Pancreas (tissue), 10 donors: ENCODE measurements around the gene STEAP4. TPM values are rescaled to one million over a fixed set of nuclear protein-coding genes. Genes with fewer than 3 reads are reported as not detected.
"Not testable (repeated sequence)": the region's sequence is repeated elsewhere in the genome, so short reads cannot be mapped to it uniquely, and the experiment has no call there.

ENCODE experiments used
- ATAC-seq, 4 donors: fragments of 200-7000 bp; cut with Tn5 transposase; one replicate each; pipeline versions ENCODE4 v1.8.0 to v1.9.1; 2020; ENCODE audit warnings: mild to moderate bottlenecking in 4 of 4, moderate library complexity in 4 of 4
- DNase-seq, 6 donors: peaks; one replicate each; pipeline ENCODE4 v3.0.0-alpha.2; 2020
- FAIRE-seq: peaks from 2 replicates; lab custom pipeline; 2012; peaks lifted over from hg19 to GRCh38; lab: Jason Lieb, UNC
- H3K27ac ChIP-seq, 4 donors: fragments of 200-600 bp; sonication (generic); 1 replicate in 3 of 4; 2 replicates in 1 of 4; pipeline versions ENCODE4 v1.5.0 to v1.8.0; 2020
- H3K27me3 ChIP-seq, 4 donors: fragments of 200-600 bp; one replicate each; pipeline ENCODE4 v1.8.0; 2021
- H3K36me3 ChIP-seq, 3 donors: fragments of 200-600 bp; sonication (generic) in 1 of 3; one replicate each; pipeline versions ENCODE4 v1.5.0 to v1.8.0; 2020 to 2021
- H3K4me1 ChIP-seq, 3 donors: fragments of 200-600 bp; one replicate each; pipeline ENCODE4 v1.8.0; 2021
- H3K4me3 ChIP-seq, 4 donors: fragments of 200-600 bp; sonication (generic) in 2 of 4; one replicate each; pipeline versions ENCODE4 v1.5.0 to v1.8.0; 2020 to 2021
- H3K9me3 ChIP-seq, 4 donors: fragments of 200-600 bp; one replicate each; pipeline ENCODE4 v1.8.0; 2021
- CTCF ChIP-seq, 4 donors: fragments of 200-600 bp; sonication (generic) in 3 of 4; IDR thresholded peaks; one replicate each; pipeline versions ENCODE4 v1.5.0 to v1.8.0; 2021; ENCODE audit warnings: antibody characterized with exemption in 4 of 4
- WGBS, 2 donors: extraction: QIAGEN DNeasy Blood & Tissue Kit; methylation state at CpG; one replicate each; pipeline ENCODE4 v1.1.7; 2013; 5-methylcytosine and 5-hydroxymethylcytosine counted together
- intact Hi-C, 3 donors: fragments of 100-400 bp; cut with DNase I; formaldehyde crosslinking; loops; one replicate each; pipeline versions ENCODE4 v1.11.1 to v1.14.2; 2022
- polyA plus RNA-seq, 2 donors: library from polyadenylated mRNA; stranded (reverse); fragments of 200-250 nt; gene quantifications; one replicate each; pipeline ENCODE4 v1.2.3, GENCODE V29; 2013
- total RNA-seq, 6 donors: library from RNA; stranded (reverse); fragmentation: NEBNext Ultra II Directional in 4 of 6; extraction: Animal tissue kit (Norgen Biotek cat#: 25700) in 4 of 6; gene quantifications; one replicate each; pipeline versions ENCODE4 v1.2.1 to v1.2.4, GENCODE V29; 2021 to 2023
- donor health status: healthy with polysubstance abuse.
- donor health status: DM: no; HTN: no; CAD: no; lungs with moderate emphysema.
- donor health status: DM: no; HTN: no; CAD: no.
- donor health status: control.
- donor health status: control.
- donor health status: Bipolar disorder and iron deficiency.
- donor health status: DM: yes; HTN: yes; CAD: no.
- donor health status: DM: no; HTN: no; CAD: no.
- donor health status: DM: no; HTN: no; CAD: no.
- donor health status: DM: yes; HTN: yes; CAD: no.

The STEAP4 gene
- total and polyA plus RNA-seq, 8 donors, result 3.2 to 15.0 (median 7.2) TPM

DNA sequence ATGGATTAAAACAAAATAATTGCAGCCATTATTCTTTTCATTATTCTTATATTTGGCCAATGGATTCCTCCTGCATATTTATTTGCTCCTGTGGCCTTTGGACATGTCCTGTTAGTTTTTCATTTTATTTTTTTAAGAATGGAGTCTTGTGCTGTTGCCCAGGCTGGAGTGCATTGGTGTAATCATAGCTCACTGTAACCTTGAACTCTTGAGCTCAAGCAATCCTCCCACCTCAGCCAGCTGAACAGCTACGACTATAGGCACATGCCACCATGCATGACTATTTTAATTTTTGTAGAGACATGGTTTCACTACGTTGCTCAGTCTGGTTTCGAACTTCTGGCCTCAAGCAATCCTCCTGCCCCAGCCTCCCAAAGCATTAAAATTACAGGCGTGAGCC is 44.1 kb downstream of the STEAP4 start:
- H3K9me3 ChIP-seq, result no peaks in the 10 kb centered on the region
- DNase-seq, result no peak
- TF ChIP-seq CTCF (IDR thresholded peaks at IDR 0.05), result no peak
- no peaks in the 10 kb centered on the region for H3K4me1 ChIP-seq
- intact Hi-C loops, result no loop called here
- no peak overlapping the region for H3K27ac ChIP-seq
- WGBS, 2 donors, result 88% methylated on average over 4 of the region's 4 CpGs
- FAIRE-seq, result no peak
- no peak for ATAC-seq
- no peak overlapping the region for H3K4me3 ChIP-seq
- H3K36me3 ChIP-seq, result no peaks in the 10 kb centered on the region
- no peaks in the 10 kb centered on the region for H3K27me3 ChIP-seq

DNA sequence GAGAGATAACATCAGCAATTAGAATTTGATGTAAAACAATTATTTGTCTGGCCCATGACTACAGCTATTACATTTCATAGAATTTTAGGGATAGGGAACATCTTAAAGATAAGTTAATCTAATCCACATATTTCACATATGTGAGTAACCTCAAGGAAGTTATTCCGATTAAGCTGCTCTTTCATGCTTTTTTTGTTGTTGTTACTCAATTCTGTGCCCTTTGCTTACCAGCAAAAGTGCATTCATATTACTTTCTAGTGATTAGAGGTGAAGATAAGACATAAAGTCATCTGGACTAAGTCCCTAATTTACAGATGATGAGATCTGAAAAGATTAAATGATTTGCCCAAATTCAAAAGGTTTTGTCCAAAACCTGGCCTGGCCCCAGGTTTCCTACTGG is 46.0 kb downstream of the STEAP4 start:
- 90 to 95% methylated on average over 1 of the region's 1 CpG for WGBS, 2 donors
- TF ChIP-seq CTCF (IDR thresholded peaks at IDR 0.05), result no peak
- Histone ChIP-seq H3K4me3 (no peak overlapping the region), H3K27ac (no peak overlapping the region), H3K27me3 (no peaks in the 10 kb centered on the region), H3K9me3 (no peaks in the 10 kb centered on the region), H3K4me1 (no peaks in the 10 kb centered on the region), H3K36me3 (no peaks in the 10 kb centered on the region)
- intact Hi-C loops, result no loop called here
- FAIRE-seq, result no peak
- no peak for ATAC-seq
- DNase-seq, result no peak

DNA sequence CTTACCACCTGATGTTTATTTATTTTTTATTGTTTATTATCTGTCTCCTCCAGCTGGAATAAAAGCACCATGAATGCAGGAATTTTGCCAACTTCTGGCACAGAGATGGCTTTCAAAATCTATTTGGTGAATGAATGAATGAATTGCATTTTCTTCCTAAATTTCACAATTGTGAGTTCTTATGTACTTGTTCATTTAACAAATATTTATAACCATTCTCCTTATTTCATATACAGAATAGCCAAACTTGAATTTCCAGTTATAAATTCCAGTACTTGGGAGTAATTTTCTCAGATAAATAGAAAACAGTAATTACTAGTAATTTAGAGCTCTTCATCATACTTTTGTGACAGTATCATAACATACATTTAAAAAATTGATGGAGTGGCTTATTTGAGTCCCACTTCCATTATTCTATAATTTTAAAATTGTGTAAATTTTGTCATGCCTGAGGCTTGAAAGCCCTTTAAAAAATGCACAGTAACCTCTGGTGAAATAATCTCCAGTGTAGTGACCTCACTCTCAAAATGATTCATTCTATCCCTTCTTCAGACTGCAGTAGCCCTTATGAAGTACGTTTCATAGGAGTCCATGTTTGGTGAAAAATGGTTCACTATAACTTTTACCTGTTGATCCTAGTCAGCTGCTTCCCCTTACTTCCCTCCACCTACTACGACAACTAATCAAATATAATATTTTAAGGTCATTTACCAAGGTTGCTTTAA is 46.9 kb downstream of the STEAP4 start:
- intact Hi-C loops, result no loop called here
- ATAC-seq, result no peak
- no peak for DNase-seq
- Histone ChIP-seq H3K27me3 (no peaks in the 10 kb centered on the region), H3K4me1 (no peaks in the 10 kb centered on the region), H3K36me3 (no peaks in the 10 kb centered on the region), H3K4me3 (no peak overlapping the region), H3K9me3 (no peaks in the 10 kb centered on the region), H3K27ac (no peak overlapping the region)
- no peak for TF ChIP-seq CTCF (IDR thresholded peaks at IDR 0.05)
- no peak for FAIRE-seq
- WGBS, 2 donors, result 75 to 77% methylated on average over 2 of the region's 2 CpGs

DNA sequence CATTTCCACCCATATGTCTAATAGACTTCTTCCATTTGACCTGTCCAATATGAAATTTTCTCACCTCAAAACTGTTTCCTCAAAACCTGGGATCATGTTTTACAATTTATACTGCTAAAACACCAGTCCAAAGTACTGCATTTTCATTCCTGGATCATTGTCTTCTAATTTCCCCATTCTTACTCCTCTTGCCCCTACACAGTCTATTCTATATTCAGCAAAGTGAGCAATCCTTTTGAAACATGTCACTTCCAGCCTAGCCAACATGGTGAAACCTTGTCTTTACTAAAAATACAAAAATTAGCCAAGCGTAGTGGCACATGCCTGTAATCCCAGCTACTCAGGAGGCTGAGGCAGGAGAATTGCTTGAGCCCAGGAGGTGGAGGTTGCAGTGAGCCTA is 48.4 kb downstream of the STEAP4 start:
- FAIRE-seq, H3K4me1 ChIP-seq, H3K9me3 ChIP-seq, H3K27ac ChIP-seq, intact Hi-C loops, DNase-seq, ATAC-seq, H3K36me3 ChIP-seq, H3K27me3 ChIP-seq, H3K4me3 ChIP-seq: not testable (repeated sequence)
- WGBS, 2 donors, result 93 to 96% methylated on average over 1 of the region's 1 CpG

DNA sequence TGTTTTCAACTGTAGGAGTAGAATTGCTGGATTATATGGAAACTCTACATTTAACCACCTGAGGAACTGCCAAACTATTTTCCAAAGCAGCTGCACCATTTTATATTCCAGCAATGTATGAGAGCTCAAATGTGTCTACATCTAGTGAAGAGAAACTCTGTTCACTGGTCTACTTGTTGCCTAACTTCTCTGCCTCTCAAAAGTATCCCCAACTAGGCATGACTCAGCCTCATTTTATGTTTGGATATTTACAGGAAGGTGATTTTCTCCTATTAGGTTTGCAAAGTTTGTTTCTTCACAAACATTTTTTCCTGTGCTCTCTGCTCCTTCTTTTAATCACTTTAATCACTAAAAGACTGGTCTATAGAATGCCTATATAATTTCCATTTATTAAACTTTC is 49.8 kb downstream of the STEAP4 start:
- no peak for FAIRE-seq
- ATAC-seq, result no peak
- no peak overlapping the region for H3K27ac ChIP-seq
- DNase-seq, result no peak
- no peaks in the 10 kb centered on the region for H3K27me3 ChIP-seq
- H3K4me1 ChIP-seq, result no peaks in the 10 kb centered on the region
- intact Hi-C loops, result no loop called here
- no peaks in the 10 kb centered on the region for H3K9me3 ChIP-seq
- no peaks in the 10 kb centered on the region for H3K36me3 ChIP-seq
- no peak for TF ChIP-seq CTCF (IDR thresholded peaks at IDR 0.05)
- no peak overlapping the region for H3K4me3 ChIP-seq
